ENCODE measurements around the gene TRPC4.

The TRPC4 gene

GRCh38 chr13:37601648-37602440, 267.7 kb downstream of the TRPC4 start:
- H3K9me3 ChIP-seq (ENCODE audit: insufficient read depth, low read depth, low read length): no peaks in the 10 kb centered on the region
- H3K4me2 ChIP-seq (ENCODE audit: low read depth, low read length, poor library complexity, severe bottlenecking): no peak overlapping the region
- no peak overlapping the region for H2AFZ ChIP-seq (ENCODE audit: low read length)
- H3K9ac ChIP-seq (ENCODE audit: low read depth, low read length, poor library complexity, severe bottlenecking): no peak overlapping the region
- H3K4me3 ChIP-seq (ENCODE audit: low read length, poor library complexity, severe bottlenecking): no peak overlapping the region
- TF ChIP-seq EZH2phosphoT487 (IDR thresholded peaks at IDR 0.05; ENCODE audit: borderline replicate concordance) (no peak), CTCF (conservative IDR thresholded peaks at IDR 0.05; ENCODE audit: low read length) (no peak)
- no peaks in the 10 kb centered on the region for H3K4me1 ChIP-seq (ENCODE audit: insufficient read depth, low read length, poor library complexity, severe bottlenecking)
- H3K27me3 ChIP-seq (ENCODE audit: insufficient read depth, low read length, poor library complexity, severe bottlenecking): no peaks in the 10 kb centered on the region
- no peaks in the 10 kb centered on the region for H4K20me1 ChIP-seq (ENCODE audit: insufficient read depth, low read length, poor library complexity, severe bottlenecking)
- H3K79me2 ChIP-seq (ENCODE audit: insufficient read depth, low read length): no peaks in the 10 kb centered on the region
- no peaks in the 10 kb centered on the region for H3K9me2 ChIP-seq (replicated peaks; ENCODE audit: low read depth, low read length)
- H3K36me3 ChIP-seq (ENCODE audit: insufficient read depth, low read length): no peaks in the 10 kb centered on the region
- H3F3A ChIP-seq (ENCODE audit: low read depth): no peaks in the 10 kb centered on the region

- H3K9ac ChIP-seq (ENCODE audit: low read depth, low read length, poor library complexity, severe bottlenecking): no peak overlapping the region
- H3K4me3 ChIP-seq (ENCODE audit: low read length, poor library complexity, severe bottlenecking): no peak overlapping the region
- H3K79me2 ChIP-seq (ENCODE audit: insufficient read depth, low read length): no peaks in the 10 kb centered on the region
- H3K9me2 ChIP-seq (replicated peaks; ENCODE audit: low read depth, low read length): no peaks in the 10 kb centered on the region
- no peaks in the 10 kb centered on the region for H4K20me1 ChIP-seq (ENCODE audit: insufficient read depth, low read length, poor library complexity, severe bottlenecking)
- no peaks in the 10 kb centered on the region for H3K27me3 ChIP-seq (ENCODE audit: insufficient read depth, low read length, poor library complexity, severe bottlenecking)
- no peaks in the 10 kb centered on the region for H3F3A ChIP-seq (ENCODE audit: low read depth)
- no peaks in the 10 kb centered on the region for H3K36me3 ChIP-seq (ENCODE audit: insufficient read depth, low read length)
- H3K9me3 ChIP-seq (ENCODE audit: insufficient read depth, low read depth, low read length): no peaks in the 10 kb centered on the region
- no peaks in the 10 kb centered on the region for H3K4me1 ChIP-seq (ENCODE audit: insufficient read depth, low read length, poor library complexity, severe bottlenecking)
- H2AFZ ChIP-seq (ENCODE audit: low read length): no peak overlapping the region
- H3K4me2 ChIP-seq (ENCODE audit: low read depth, low read length, poor library complexity, severe bottlenecking): no peak overlapping the region
- TF ChIP-seq EZH2phosphoT487 (IDR thresholded peaks at IDR 0.05; ENCODE audit: borderline replicate concordance) (no peak), CTCF (conservative IDR thresholded peaks at IDR 0.05; ENCODE audit: low read length) (no peak)
Observed at GRCh38 chr13:37599519-37599918, 270.1 kb downstream of the TRPC4 start.

GRCh38 chr13:37598597-37598996, 271.0 kb downstream of the TRPC4 start, which contains the start of gene POSTN:
Gene POSTN (minus strand): TSS chr13:37598768. CDS start chr13:37598726, 42 bp downstream.
- no peaks in the 10 kb centered on the region for H3K4me1 ChIP-seq (ENCODE audit: insufficient read depth, low read length, poor library complexity, severe bottlenecking)
- no peaks in the 10 kb centered on the region for H3K9me3 ChIP-seq (ENCODE audit: insufficient read depth, low read depth, low read length)
- H3K9ac ChIP-seq (ENCODE audit: low read depth, low read length, poor library complexity, severe bottlenecking): no peak within 1 kb of the TSS
- H3K27me3 ChIP-seq (ENCODE audit: insufficient read depth, low read length, poor library complexity, severe bottlenecking): no peaks in the 10 kb centered on the region
- no peak within 1 kb of the TSS for H2AFZ ChIP-seq (ENCODE audit: low read length)
- no peaks in the 10 kb centered on the region for H3F3A ChIP-seq (ENCODE audit: low read depth)
- no peak within 1 kb of the TSS for H3K4me2 ChIP-seq (ENCODE audit: low read depth, low read length, poor library complexity, severe bottlenecking)
- no peak for TF ChIP-seq EZH2phosphoT487 (IDR thresholded peaks at IDR 0.05; ENCODE audit: borderline replicate concordance)
- no peak for TF ChIP-seq CTCF (conservative IDR thresholded peaks at IDR 0.05; ENCODE audit: low read length)
- no peak within 1 kb of the TSS for H3K4me3 ChIP-seq (ENCODE audit: low read length, poor library complexity, severe bottlenecking)
- H4K20me1 ChIP-seq (ENCODE audit: insufficient read depth, low read length, poor library complexity, severe bottlenecking): no peaks in the 10 kb centered on the region
- no peaks in the 10 kb centered on the region for H3K36me3 ChIP-seq (ENCODE audit: insufficient read depth, low read length)
- H3K9me2 ChIP-seq (replicated peaks; ENCODE audit: low read depth, low read length): no peaks in the 10 kb centered on the region
- H3K79me2 ChIP-seq (ENCODE audit: insufficient read depth, low read length): no peaks in the 10 kb centered on the region
